GM21423 (cell line): ENCODE results near the gene EMILIN3.

Experiments
- ATAC-seq: cut with Tn5 transposase; IDR thresholded peaks from one replicate; pipeline ENCODE4 v1.9.1; 2021; ENCODE audit warnings: mild to moderate bottlenecking, moderate library complexity; ENCODE audit not compliant: unreplicated experiment

Gene EMILIN3

GRCh38 chr20:41364967-41365765, 1.5 kb downstream of the EMILIN3 start:
- no peak for ATAC-seq

DNA sequence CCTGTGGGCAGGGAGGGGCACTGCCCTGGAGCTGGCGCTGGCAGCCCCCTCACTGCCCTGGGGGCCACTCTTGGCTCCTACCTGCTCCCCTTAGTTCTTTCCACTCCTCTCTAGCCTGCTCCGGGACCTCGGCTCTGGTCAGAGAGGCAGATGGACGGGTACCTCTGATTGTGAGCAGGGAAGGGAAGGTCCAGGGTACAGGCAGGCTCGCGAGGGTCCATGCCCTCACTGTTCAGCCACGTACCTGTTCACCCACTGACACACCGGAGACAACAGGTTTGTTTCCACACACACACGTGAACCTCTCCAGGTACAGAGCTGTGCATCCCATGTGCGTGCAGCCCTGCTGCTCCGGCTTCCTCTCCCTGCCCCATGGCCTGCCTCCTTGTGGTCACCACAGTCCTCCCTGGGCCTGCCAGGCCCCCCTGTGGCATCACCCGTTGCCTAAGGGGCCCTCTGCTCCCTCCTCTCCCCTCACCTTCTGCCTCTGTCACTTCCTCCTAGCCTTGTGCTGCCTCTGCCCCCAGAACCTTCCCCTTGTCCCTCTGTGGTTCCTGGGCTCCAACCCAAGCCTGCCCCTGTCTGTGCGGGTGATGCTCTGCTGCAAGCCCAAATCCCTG, 2.3 kb downstream of the EMILIN3 start:
- ATAC-seq, result no peak

DNA sequence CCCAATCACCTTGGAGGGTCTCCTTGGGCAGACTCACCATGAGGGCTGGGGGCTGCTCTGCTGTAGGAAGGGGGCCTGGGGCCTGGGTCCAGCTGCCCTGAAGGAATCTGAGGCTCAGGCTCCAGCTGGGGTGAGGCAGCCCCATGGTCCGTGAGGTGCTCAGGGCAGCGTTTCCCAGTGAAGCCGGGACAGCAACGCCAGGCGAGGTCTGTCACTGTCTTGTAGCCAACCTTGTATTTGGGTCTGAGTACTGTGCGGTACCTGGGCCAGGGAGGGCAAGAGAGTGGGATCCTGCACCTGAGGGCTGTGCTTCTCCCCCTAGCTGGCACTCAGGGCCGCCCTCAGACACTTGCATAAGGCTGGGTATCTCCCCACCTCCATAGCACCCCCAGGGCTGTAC, 3.0 kb downstream of the EMILIN3 start:
- no peak for ATAC-seq

GRCh38 chr20:41362748-41363140, 3.9 kb downstream of the EMILIN3 start:
- ATAC-seq, result no peak

- no peak for ATAC-seq
Measured at GRCh38 chr20:41361757-41362747, 4.6 kb downstream of the EMILIN3 start.

DNA sequence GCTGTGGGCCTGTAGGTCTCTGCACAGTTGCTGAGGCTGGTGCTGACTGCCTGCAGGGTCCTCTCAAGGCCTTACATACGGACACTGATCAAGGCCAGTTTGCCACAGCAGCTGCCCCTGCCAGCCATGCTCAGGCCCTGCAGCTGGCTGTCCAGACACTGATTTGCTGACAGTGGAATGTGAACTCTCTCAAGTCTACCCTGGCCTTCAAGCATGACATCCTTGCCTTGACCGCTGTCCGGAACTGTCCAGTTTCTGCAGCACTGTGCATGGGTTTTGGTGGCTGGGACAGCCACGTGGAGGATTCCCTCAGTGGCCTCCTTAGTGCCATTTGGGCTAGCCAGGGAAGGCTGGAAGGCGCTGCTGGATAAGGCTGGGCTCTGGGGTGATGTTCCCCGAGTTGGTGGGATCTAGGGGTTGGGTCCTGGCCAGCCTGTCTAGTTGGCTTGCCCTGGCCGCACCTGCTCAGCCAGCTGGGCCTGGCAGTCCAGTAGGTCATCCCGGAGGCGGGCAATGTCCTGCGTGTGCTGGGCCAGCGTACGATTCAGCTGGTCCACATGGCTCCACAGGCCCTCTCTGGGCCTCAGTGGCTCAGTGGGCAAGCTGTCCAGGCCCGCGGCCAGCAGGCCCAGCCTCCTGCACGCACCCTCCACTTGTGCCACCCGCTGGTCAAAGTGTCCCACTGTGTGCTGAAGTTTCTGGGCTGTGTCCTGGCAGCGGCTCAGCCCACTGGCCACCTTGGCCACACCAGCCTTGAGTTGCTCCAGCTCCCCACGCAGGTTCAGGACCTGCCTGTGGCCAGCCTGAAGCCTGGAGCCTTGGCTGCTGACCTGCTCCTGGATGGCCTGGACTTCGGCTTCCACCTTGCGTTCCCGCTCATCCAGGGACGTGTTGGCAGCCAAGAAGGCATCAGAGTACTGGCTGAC, 5.5 kb downstream of the EMILIN3 start:
- ATAC-seq, result no peak

- no peak for ATAC-seq
Measured at GRCh38 chr20:41359541-41360011, 7.0 kb downstream of the EMILIN3 start.

DNA sequence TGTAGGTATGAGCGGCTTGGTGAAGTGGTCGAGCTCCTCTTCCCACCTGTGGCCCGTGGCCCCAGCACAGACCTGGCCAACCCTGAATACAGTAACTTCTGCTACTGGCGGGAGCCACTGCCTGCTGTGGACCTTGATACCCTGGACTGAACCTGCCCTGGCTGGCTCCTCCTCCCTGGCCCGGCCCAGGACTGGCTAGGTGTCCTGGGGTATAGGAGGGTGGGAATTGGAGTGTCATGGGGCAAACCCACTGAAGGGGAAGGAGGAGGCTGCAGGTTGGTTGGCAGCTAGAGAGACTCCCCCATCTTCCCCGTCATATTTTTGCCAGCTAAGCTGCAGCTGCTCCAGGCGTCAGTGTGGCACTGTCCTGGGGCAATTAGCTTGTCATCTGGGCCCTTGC, 7.9 kb downstream of the EMILIN3 start:
- ATAC-seq, result no peak

DNA sequence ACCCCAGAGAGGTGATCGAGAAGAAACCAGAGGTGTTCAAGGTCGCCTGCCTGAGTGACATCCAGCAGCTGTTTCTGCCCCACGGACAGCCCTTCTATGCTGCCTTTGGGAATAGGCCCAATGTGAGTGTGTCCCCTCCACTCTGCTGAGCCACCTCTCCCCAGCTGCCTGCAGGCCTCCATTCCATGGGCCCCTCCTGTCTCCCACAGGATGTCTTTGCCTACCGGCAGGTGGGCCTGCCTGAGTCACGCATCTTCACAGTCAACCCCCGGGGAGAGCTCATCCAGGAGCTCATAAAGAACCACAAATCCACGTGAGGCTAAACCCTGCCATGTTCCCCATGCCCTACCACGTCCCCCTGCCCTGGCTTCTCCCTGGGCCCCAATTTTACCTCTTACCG, 8.4 kb downstream of the EMILIN3 start:
- ATAC-seq, result no peak

DNA sequence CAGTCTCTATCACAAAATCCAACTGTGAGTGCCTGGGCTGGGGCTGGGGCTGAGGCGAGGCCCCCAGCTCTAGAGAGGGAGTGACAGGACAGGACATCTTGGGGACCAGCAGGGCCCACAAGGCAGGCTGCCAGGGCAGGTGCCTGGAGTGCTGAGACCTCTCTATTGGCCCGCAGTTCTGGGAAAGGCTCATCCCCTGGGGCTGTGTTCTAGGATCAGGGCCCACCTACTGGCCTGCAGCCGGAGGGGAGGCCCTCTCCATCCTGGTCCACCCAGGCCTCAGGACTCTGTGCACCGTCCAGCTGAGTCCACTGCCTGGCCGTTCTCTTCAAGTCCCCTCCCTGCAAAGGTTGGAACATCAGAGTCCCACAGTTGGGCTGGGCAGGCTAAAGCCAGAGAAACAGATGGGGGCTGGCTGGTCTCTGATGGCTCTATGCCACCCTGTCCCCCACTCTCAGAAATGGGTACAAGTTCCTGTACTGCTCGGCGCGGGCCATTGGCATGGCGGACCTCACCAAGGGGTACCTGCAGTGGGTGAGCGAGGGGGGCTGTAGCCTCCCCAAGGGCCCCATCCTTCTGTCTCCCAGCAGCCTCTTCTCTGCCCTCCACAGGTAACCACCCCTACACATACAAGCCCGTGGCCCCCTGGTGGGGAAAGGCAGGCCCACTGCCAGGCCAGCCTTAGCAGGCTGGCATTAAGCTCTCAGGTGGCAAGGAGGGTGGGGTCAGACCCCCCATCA, 9.0 kb downstream of the EMILIN3 start:
- no peak for ATAC-seq

GRCh38 chr20:41356951-41357350, 9.7 kb downstream of the EMILIN3 start:
- ATAC-seq, result no peak

DNA sequence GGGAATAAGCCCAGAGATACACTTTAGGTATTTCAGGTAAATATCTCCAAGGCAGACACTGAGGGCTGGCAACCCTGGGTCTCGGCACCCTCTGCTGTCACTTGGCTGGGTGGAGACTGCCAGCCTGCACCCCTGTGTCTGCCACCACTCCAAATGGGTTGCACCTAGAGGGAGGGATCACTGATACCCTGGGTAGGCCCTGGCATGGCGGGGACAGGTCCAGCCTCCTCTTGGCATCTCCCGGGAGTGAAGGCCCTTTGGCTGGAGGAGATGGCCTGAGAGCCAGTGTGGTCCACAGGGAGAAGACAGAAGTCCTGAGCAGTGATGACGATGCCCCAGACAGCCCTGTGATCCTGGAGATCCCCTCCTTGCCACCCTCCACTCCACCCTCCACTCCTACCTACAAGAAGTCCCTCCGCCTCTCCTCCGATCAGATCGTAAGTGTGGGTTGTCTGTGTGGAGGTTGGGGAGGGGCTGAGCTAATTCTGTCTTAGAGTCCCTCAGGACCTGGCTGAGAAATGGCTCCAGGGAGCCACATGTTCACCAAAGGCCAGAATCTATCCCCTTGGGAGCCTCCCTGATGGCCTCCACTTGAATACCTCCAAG, 10.9 kb downstream of the EMILIN3 start:
- no peak for ATAC-seq

GRCh38 chr20:41355192-41355591, 11.4 kb downstream of the EMILIN3 start:
- ATAC-seq, result no peak

GRCh38 chr20:41353530-41353929, 13.1 kb downstream of the EMILIN3 start:
- ATAC-seq, result no peak

- ATAC-seq, result no peak
Measured at GRCh38 chr20:41352666-41353065, 14.0 kb downstream of the EMILIN3 start.

DNA sequence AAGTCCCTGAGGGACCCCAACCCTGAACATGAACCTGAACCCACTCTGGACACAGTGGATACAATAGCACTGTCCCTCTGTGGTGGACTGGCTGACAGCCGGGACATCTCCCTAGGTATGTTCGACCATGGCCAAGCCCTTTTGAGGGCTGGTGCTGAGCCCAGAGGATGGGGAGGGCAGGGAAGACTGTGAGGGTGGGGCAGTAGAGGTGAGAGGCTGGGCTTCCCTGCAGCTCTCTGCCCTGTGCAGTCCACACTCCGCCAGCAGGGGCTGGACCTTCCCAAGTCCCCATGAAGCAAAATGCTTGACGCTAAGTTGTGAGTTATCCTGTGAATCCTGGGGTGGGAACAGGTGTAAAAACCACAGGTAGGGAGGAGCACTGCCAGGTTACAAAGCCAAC, 14.5 kb downstream of the EMILIN3 start:
- ATAC-seq, result no peak

GRCh38 chr20:41350408-41350962, 16.1 kb downstream of the EMILIN3 start:
- ATAC-seq, result no peak

DNA sequence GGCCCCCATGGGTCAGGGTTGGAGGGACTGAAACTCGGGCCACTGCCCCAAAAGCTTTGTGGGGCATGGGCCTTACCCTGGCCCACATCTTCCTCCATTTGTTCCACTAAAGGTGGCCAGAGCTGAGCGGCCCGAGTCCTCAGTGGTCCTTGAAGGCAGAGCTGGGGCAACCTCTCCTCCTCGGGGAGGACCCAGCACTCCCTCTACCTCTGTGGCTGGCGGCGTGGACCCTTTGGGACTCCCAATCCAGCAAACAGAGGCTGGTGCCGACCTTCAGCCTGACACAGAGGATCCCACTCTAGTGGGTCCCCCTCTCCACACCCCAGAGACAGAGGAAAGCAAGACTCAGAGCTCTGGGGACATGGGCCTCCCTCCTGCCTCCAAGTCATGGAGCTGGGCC, 16.7 kb downstream of the EMILIN3 start:
- ATAC-seq, result no peak

DNA sequence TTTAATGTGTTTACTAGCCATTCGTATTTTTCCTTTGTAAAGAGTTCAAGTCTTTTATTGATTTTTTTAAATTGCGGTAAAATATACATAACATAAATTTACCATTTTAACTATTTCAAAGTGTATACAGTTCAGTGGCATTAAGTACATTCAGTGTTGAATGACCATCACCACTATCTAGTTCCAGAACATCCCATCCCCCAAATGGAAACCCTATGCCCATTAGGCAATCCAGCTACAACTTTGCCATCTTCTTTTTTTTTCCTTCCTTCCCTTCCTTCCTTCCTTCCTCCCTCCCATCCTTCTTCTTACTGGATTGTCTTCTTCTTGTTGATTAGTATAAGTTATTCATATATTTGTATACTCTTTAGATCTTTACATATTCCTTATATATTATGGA, 17.4 kb downstream of the EMILIN3 start:
- ATAC-seq, result no peak
